Ovary (tissue), 3 donors: ENCODE results near the gene PRRC2A.
A peak's percentile ranks its signal among the peaks of the same experiment; 100 is the strongest.

Source experiments
- EP300 ChIP-seq: sonication (generic); formaldehyde crosslinking; IDR thresholded peaks from one replicate; pipeline ENCODE4 v1.6.1; 2017; ENCODE audit warnings: antibody characterized with exemption
- POLR2A ChIP-seq: fragments of 450-650 bp; IDR thresholded peaks from one replicate; pipeline ENCODE4 v1.6.1; 2017; ENCODE audit warnings: antibody characterized with exemption, mild to moderate bottlenecking, moderate library complexity
- TF ChIP-seq, protein P1 (sequence below), 3 donors: fragments of 450-650 bp in 2 of 3; fragments of 200-600 bp in 1 of 3; IDR thresholded peaks; one replicate each; pipeline versions ENCODE4 v1.5.1 to v1.8.0; 2016 to 2022; ENCODE audit warnings: antibody characterized with exemption in 3 of 3, mild to moderate bottlenecking in 1 of 3
- donor health status: DM: no; HTN: no; CAD: no.

DNA sequence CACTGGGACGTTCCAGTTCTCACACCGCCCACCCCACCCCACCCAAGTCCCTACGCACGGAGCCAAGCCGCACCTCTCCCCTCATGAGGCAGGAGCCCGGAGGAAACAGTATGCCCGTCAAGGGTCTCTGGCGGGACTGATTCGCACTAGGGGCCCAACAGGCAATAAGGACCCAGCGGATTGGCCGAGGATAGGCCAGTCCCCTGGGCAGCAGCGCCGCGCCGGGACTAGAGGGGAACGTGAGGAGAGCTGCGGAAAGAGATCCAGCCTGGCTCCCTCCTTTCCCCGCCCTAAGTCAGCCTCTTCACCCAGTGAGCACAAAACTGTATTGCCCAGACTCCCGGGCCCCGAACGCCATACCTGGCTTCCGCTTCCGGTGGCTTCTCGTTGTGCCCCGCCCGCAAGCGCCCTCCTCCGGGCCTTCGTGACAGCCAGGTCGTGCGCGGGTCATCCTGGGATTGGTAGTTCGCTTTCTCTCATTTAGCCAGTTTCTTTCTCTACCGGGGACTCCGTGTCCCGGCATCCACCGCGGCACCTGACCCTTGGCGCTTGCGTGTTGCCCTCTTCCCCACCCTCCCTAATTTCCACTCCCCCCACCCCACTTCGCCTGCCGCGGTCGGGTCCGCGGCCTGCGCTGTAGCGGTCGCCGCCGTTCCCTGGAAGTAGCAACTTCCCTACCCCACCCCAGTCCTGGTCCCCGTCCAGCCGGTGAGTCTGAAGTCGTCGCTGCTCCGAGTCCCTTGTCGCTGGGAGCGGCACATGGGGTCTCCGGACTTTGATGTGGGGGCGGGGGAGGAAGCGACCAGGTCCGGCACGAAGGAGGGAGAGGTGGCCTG, 45.2 kb downstream of the PRRC2A start, which contains the start of gene CSNK2B:
- TF ChIP-seq POLR2A (peak; percentile 84), EP300 (peak; percentile 62)
- TF ChIP-seq, protein P1, sequence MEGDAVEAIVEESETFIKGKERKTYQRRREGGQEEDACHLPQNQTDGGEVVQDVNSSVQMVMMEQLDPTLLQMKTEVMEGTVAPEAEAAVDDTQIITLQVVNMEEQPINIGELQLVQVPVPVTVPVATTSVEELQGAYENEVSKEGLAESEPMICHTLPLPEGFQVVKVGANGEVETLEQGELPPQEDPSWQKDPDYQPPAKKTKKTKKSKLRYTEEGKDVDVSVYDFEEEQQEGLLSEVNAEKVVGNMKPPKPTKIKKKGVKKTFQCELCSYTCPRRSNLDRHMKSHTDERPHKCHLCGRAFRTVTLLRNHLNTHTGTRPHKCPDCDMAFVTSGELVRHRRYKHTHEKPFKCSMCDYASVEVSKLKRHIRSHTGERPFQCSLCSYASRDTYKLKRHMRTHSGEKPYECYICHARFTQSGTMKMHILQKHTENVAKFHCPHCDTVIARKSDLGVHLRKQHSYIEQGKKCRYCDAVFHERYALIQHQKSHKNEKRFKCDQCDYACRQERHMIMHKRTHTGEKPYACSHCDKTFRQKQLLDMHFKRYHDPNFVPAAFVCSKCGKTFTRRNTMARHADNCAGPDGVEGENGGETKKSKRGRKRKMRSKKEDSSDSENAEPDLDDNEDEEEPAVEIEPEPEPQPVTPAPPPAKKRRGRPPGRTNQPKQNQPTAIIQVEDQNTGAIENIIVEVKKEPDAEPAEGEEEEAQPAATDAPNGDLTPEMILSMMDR (IDR thresholded peaks at IDR 0.05) = peak in 1 of 3 donors; percentile 24
